HepG2 (cell line): Measurements from ENCODE around the gene MIEF2. TPM values are rescaled to one million over a fixed set of nuclear protein-coding genes. Genes with fewer than 3 reads are reported as not detected.

ENCODE experiments used
- CHCHD3 ChIP-seq: sonication (generic); formaldehyde crosslinking; IDR thresholded peaks from 2 replicates; pipeline ENCODE4 v1.8.0; 2022; ENCODE audit warnings: mild to moderate bottlenecking, missing genetic modification reagents, moderate library complexity
- GATAD1 ChIP-seq: IDR thresholded peaks from 2 replicates; pipeline ENCODE4 v1.6.1; 2016; ENCODE audit warnings: missing genetic modification reagents, missing compliant biosample characterization
- HCFC1 ChIP-seq: fragments of 150-350 bp; IDR thresholded peaks from 2 replicates; pipeline ENCODE4 v1.6.1; 2014; ENCODE audit warnings: low read depth, low read length
- HOMEZ ChIP-seq: IDR thresholded peaks from 2 replicates; pipeline ENCODE4 v1.6.1; 2016; ENCODE audit warnings: low read depth
- MEIS2 ChIP-seq: sonication (generic); formaldehyde crosslinking; IDR thresholded peaks from 2 replicates; pipeline ENCODE4 v1.9.0; 2021; ENCODE audit warnings: mild to moderate bottlenecking, missing genetic modification reagents
- MTA1 ChIP-seq: sonication (generic); formaldehyde crosslinking; IDR thresholded peaks from 2 replicates; pipeline ENCODE4 v1.4.0; 2020; ENCODE audit warnings: missing genetic modification reagents, mild to moderate bottlenecking, borderline replicate concordance
- MTF1 ChIP-seq: sonication (generic); formaldehyde crosslinking; IDR thresholded peaks from 2 replicates; pipeline ENCODE4 v1.5.0; 2020; ENCODE audit warnings: missing genetic modification reagents
- SKI ChIP-seq: fragments of 450-650 bp; IDR thresholded peaks from one replicate; pipeline ENCODE4 v1.6.1; 2018; ENCODE audit warnings: mild to moderate bottlenecking; ENCODE audit not compliant: partially characterized antibody
- SNRNP70 ChIP-seq: fragments of 200-400 bp; formaldehyde crosslinking; IDR thresholded peaks from 2 replicates; pipeline ENCODE4 v1.6.1; 2017; ENCODE audit warnings: mild to moderate bottlenecking, low read depth, low read length, moderate library complexity
- SP5 ChIP-seq: IDR thresholded peaks from 2 replicates; pipeline ENCODE4 v1.6.1; 2016; ENCODE audit warnings: low read depth, borderline replicate concordance
- ZBTB21 ChIP-seq: sonication (generic); formaldehyde crosslinking; IDR thresholded peaks from 2 replicates; pipeline ENCODE4 v1.4.0; 2020; ENCODE audit warnings: missing genetic modification reagents
- ZMYM4 ChIP-seq: sonication (generic); formaldehyde crosslinking; IDR thresholded peaks from 2 replicates; pipeline ENCODE4 v1.8.1; 2023; ENCODE audit warnings: mild to moderate bottlenecking, missing genetic modification reagents
- ZNF740 ChIP-seq: sonication (generic); formaldehyde crosslinking; IDR thresholded peaks from 2 replicates; pipeline ENCODE4 v1.4.0; 2020; ENCODE audit warnings: missing genetic modification reagents
- ZNF780A ChIP-seq: sonication (generic); formaldehyde crosslinking; IDR thresholded peaks from 2 replicates; pipeline ENCODE4 v1.8.0; 2022; ENCODE audit warnings: mild to moderate bottlenecking, missing genetic modification reagents, moderate library complexity
- ZSCAN31 ChIP-seq: sonication (generic); formaldehyde crosslinking; IDR thresholded peaks from 2 replicates; pipeline ENCODE4 v1.5.0; 2020; ENCODE audit warnings: low read depth, mild to moderate bottlenecking, missing genetic modification reagents
- polyA plus RNA-seq, 8 experiments: library from polyadenylated mRNA; depleted of rRNA in 3 of 8; stranded (reverse) in 7 of 8; unstranded in 1 of 8; fragments of >200 nt; fragmentation: Illumina TruSeq in 4 of 8; extraction: Trizol in 4 of 8; gene quantifications; 2 replicates each; pipeline versions ENCODE4 v1.2.1 to v1.2.3, GENCODE V29; 2011 to 2016; ENCODE audit warnings: low read depth in 4 of 8, missing spikeins in 1 of 8, mixed read lengths in 1 of 8; ENCODE audit not compliant: insufficient read depth in 1 of 8
- total RNA-seq, 5 experiments: library from RNA; depleted of rRNA; stranded (reverse); fragments of >200 nt; fragmentation: Illumina TruSeq; extraction: Trizol; gene quantifications; 2 replicates each; pipeline ENCODE4 v1.2.3, GENCODE V29; 2016; ENCODE audit warnings: low read depth in 1 of 5
- TF ChIP-seq, protein P1 (sequence below): sonication (generic); formaldehyde crosslinking; IDR thresholded peaks from 2 replicates; pipeline ENCODE4 v1.5.1; 2020; ENCODE audit warnings: mild to moderate bottlenecking, moderate library complexity, missing genetic modification reagents
- TF ChIP-seq, protein P2 (sequence below): sonication (generic); formaldehyde crosslinking; IDR thresholded peaks from 2 replicates; pipeline ENCODE4 v1.4.0; 2020; ENCODE audit warnings: missing genetic modification reagents
- TF ChIP-seq, protein P3 (sequence below): IDR thresholded peaks from 2 replicates; pipeline ENCODE4 v1.6.1; 2018; ENCODE audit warnings: missing genetic modification reagents
- TF ChIP-seq, protein P4 (sequence below): sonication (generic); formaldehyde crosslinking; IDR thresholded peaks from 2 replicates; pipeline ENCODE4 v1.5.0; 2020; ENCODE audit warnings: mild to moderate bottlenecking, missing genetic modification reagents, moderate library complexity

Gene MIEF2
- total and polyA plus RNA-seq, 2 of the 13 experiments (the other 11 are each of a cell fraction or from before 2014, with no cell fraction given), result 6.0 to 8.0 TPM

GRCh38 chr17:18314731-18315561 is 54.5 kb downstream of the MIEF2 start, which contains the start of the genes SMCR8 and TOP3A (continued):
- TF ChIP-seq ZSCAN31 (CRISPR knock-in tag), result peak; percentile 86; the same call in 1 of the 2 replicates
- TF ChIP-seq HOMEZ, result no peak
- no peak for TF ChIP-seq ZNF740 (CRISPR knock-in tag)
- peak; percentile 78 for TF ChIP-seq HCFC1
- TF ChIP-seq, protein P1, sequence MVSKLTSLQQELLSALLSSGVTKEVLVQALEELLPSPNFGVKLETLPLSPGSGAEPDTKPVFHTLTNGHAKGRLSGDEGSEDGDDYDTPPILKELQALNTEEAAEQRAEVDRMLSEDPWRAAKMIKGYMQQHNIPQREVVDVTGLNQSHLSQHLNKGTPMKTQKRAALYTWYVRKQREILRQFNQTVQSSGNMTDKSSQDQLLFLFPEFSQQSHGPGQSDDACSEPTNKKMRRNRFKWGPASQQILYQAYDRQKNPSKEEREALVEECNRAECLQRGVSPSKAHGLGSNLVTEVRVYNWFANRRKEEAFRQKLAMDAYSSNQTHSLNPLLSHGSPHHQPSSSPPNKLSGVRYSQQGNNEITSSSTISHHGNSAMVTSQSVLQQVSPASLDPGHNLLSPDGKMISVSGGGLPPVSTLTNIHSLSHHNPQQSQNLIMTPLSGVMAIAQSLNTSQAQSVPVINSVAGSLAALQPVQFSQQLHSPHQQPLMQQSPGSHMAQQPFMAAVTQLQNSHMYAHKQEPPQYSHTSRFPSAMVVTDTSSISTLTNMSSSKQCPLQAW (CRISPR knock-in tag), result peak; percentile 68
- 0 out of 2 replicates have a peak, but pooled peaks have one; percentile 64 for TF ChIP-seq ZNF780A
- TF ChIP-seq, protein P2, sequence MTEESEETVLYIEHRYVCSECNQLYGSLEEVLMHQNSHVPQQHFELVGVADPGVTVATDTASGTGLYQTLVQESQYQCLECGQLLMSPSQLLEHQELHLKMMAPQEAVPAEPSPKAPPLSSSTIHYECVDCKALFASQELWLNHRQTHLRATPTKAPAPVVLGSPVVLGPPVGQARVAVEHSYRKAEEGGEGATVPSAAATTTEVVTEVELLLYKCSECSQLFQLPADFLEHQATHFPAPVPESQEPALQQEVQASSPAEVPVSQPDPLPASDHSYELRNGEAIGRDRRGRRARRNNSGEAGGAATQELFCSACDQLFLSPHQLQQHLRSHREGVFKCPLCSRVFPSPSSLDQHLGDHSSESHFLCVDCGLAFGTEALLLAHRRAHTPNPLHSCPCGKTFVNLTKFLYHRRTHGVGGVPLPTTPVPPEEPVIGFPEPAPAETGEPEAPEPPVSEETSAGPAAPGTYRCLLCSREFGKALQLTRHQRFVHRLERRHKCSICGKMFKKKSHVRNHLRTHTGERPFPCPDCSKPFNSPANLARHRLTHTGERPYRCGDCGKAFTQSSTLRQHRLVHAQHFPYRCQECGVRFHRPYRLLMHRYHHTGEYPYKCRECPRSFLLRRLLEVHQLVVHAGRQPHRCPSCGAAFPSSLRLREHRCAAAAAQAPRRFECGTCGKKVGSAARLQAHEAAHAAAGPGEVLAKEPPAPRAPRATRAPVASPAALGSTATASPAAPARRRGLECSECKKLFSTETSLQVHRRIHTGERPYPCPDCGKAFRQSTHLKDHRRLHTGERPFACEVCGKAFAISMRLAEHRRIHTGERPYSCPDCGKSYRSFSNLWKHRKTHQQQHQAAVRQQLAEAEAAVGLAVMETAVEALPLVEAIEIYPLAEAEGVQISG, result peak; percentile 88
- TF ChIP-seq ZBTB21 (CRISPR knock-in tag), result no peak
- 0 out of 2 replicates have a peak, but pooled peaks have one; percentile 3 for TF ChIP-seq CHCHD3
- no peak for TF ChIP-seq SNRNP70
- peak; percentile 46 for TF ChIP-seq SKI
- TF ChIP-seq MEIS2 (CRISPR knock-in tag), result peak; percentile 59; the same call in 1 of the 2 replicates
- TF ChIP-seq GATAD1 (CRISPR knock-in tag), result peak; percentile 99
- TF ChIP-seq, protein P3, sequence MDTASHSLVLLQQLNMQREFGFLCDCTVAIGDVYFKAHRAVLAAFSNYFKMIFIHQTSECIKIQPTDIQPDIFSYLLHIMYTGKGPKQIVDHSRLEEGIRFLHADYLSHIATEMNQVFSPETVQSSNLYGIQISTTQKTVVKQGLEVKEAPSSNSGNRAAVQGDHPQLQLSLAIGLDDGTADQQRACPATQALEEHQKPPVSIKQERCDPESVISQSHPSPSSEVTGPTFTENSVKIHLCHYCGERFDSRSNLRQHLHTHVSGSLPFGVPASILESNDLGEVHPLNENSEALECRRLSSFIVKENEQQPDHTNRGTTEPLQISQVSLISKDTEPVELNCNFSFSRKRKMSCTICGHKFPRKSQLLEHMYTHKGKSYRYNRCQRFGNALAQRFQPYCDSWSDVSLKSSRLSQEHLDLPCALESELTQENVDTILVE, result peak; percentile 44; the same call in 1 of the 2 replicates
- 0 out of 2 replicates have a peak, but pooled peaks have one; percentile 25 for TF ChIP-seq MTF1 (CRISPR knock-in tag)
- peak; percentile 24; the same call in 1 of the 2 replicates for TF ChIP-seq SP5
- no peak for TF ChIP-seq MTA1 (CRISPR knock-in tag)
- TF ChIP-seq, protein P4, sequence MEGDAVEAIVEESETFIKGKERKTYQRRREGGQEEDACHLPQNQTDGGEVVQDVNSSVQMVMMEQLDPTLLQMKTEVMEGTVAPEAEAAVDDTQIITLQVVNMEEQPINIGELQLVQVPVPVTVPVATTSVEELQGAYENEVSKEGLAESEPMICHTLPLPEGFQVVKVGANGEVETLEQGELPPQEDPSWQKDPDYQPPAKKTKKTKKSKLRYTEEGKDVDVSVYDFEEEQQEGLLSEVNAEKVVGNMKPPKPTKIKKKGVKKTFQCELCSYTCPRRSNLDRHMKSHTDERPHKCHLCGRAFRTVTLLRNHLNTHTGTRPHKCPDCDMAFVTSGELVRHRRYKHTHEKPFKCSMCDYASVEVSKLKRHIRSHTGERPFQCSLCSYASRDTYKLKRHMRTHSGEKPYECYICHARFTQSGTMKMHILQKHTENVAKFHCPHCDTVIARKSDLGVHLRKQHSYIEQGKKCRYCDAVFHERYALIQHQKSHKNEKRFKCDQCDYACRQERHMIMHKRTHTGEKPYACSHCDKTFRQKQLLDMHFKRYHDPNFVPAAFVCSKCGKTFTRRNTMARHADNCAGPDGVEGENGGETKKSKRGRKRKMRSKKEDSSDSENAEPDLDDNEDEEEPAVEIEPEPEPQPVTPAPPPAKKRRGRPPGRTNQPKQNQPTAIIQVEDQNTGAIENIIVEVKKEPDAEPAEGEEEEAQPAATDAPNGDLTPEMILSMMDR (CRISPR knock-in tag), result no peak
- peak; percentile 13; the same call in 1 of the 2 replicates for TF ChIP-seq ZMYM4 (CRISPR knock-in tag)
